Ishikawa (cell line): ENCODE data around the gene GRAMD1B.

Source experiments
- CEBPB ChIP-seq: IDR thresholded peaks from 2 replicates; pipeline ENCODE4 v1.6.1; 2012
- CREB1 ChIP-seq: IDR thresholded peaks from 2 replicates; pipeline ENCODE4 v1.6.1; 2012; ENCODE audit warnings: low read depth
- EGR1 ChIP-seq: IDR thresholded peaks from 2 replicates; pipeline ENCODE4 v1.6.1; 2012
- EP300 ChIP-seq: IDR thresholded peaks from 2 replicates; pipeline ENCODE4 v1.6.1; 2012; ENCODE audit warnings: borderline replicate concordance
- FOXM1 ChIP-seq: IDR thresholded peaks from 2 replicates; pipeline ENCODE4 v1.6.1; 2012; ENCODE audit warnings: low read depth, borderline replicate concordance
- NFIC ChIP-seq: IDR thresholded peaks from 2 replicates; pipeline ENCODE4 v1.6.1; 2012
- RAD21 ChIP-seq: IDR thresholded peaks from 2 replicates; pipeline ENCODE4 v1.6.1; 2012; ENCODE audit warnings: low read depth
- TAF1 ChIP-seq: IDR thresholded peaks from 2 replicates; pipeline ENCODE4 v1.6.1; 2012; ENCODE audit warnings: low read depth, mild to moderate bottlenecking
- TCF12 ChIP-seq: IDR thresholded peaks from 2 replicates; pipeline ENCODE4 v1.6.1; 2012; ENCODE audit warnings: low read depth
- TEAD4 ChIP-seq: IDR thresholded peaks from 2 replicates; pipeline ENCODE4 v1.6.1; 2012
- YY1 ChIP-seq: IDR thresholded peaks from 2 replicates; pipeline ENCODE4 v1.6.1; 2012; ENCODE audit warnings: low read depth
- ZBTB7A ChIP-seq: IDR thresholded peaks from 2 replicates; pipeline ENCODE4 v1.6.1; 2012; ENCODE audit warnings: low read depth
- TF ChIP-seq, protein P1 (sequence below): IDR thresholded peaks from 2 replicates; pipeline ENCODE4 v1.6.1; 2012
- TF ChIP-seq, protein P2 (sequence below): IDR thresholded peaks from 2 replicates; pipeline ENCODE4 v1.6.1; 2012
- TF ChIP-seq, protein P3 (sequence below): IDR thresholded peaks from 2 replicates; pipeline ENCODE4 v1.6.1; 2012; ENCODE audit warnings: low read depth, mild to moderate bottlenecking

The GRAMD1B gene

DNA sequence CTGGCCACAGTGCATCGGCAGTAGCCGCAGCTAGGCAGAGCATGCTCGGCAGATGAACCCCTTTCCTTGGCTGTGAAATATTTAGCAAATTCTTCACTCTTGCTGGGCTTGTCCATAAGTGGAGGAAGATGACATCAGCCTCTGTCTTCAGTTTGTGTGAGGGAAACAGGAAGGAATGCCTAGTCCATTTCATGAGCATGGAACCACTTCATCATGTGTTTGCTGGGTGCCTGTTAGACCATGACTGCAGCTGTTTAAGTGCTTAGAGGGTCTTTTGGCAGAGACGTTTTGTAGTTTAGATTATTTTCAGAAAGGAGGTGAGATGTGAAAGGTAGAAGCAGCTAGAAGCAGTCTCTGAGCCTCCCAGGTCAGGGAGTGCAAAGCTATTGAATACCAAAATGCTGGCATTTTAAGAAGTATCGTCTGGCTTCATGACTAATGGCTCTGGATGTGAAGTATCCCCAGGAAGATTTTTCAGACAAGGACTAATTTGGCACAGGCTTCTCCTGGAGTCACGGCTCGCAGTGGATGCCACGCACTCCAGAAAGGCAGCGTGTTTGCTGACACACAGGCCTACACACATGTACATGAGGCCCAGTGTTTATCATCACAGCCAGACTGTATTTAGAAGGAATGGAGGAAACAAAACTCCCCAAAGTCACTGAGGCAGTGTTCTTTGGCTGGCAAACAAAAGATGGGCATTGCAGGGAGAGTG, 43.1 kb upstream of the GRAMD1B start:
- TF ChIP-seq TCF12, result no peak
- no peak for TF ChIP-seq TAF1
- TF ChIP-seq ZBTB7A, result no peak
- TF ChIP-seq CREB1, result no peak
- TF ChIP-seq FOXM1, result no peak
- no peak for TF ChIP-seq TEAD4
- no peak for TF ChIP-seq NFIC
- no peak for TF ChIP-seq YY1
- TF ChIP-seq CEBPB, result no peak
- TF ChIP-seq, protein P1, sequence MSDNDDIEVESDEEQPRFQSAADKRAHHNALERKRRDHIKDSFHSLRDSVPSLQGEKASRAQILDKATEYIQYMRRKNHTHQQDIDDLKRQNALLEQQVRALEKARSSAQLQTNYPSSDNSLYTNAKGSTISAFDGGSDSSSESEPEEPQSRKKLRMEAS, result no peak
- TF ChIP-seq, protein P2, sequence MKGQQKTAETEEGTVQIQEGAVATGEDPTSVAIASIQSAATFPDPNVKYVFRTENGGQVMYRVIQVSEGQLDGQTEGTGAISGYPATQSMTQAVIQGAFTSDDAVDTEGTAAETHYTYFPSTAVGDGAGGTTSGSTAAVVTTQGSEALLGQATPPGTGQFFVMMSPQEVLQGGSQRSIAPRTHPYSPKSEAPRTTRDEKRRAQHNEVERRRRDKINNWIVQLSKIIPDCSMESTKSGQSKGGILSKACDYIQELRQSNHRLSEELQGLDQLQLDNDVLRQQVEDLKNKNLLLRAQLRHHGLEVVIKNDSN, result no peak
- TF ChIP-seq EP300, result no peak
- TF ChIP-seq, protein P3, sequence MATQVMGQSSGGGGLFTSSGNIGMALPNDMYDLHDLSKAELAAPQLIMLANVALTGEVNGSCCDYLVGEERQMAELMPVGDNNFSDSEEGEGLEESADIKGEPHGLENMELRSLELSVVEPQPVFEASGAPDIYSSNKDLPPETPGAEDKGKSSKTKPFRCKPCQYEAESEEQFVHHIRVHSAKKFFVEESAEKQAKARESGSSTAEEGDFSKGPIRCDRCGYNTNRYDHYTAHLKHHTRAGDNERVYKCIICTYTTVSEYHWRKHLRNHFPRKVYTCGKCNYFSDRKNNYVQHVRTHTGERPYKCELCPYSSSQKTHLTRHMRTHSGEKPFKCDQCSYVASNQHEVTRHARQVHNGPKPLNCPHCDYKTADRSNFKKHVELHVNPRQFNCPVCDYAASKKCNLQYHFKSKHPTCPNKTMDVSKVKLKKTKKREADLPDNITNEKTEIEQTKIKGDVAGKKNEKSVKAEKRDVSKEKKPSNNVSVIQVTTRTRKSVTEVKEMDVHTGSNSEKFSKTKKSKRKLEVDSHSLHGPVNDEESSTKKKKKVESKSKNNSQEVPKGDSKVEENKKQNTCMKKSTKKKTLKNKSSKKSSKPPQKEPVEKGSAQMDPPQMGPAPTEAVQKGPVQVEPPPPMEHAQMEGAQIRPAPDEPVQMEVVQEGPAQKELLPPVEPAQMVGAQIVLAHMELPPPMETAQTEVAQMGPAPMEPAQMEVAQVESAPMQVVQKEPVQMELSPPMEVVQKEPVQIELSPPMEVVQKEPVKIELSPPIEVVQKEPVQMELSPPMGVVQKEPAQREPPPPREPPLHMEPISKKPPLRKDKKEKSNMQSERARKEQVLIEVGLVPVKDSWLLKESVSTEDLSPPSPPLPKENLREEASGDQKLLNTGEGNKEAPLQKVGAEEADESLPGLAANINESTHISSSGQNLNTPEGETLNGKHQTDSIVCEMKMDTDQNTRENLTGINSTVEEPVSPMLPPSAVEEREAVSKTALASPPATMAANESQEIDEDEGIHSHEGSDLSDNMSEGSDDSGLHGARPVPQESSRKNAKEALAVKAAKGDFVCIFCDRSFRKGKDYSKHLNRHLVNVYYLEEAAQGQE, result no peak
- TF ChIP-seq EGR1, result no peak

DNA sequence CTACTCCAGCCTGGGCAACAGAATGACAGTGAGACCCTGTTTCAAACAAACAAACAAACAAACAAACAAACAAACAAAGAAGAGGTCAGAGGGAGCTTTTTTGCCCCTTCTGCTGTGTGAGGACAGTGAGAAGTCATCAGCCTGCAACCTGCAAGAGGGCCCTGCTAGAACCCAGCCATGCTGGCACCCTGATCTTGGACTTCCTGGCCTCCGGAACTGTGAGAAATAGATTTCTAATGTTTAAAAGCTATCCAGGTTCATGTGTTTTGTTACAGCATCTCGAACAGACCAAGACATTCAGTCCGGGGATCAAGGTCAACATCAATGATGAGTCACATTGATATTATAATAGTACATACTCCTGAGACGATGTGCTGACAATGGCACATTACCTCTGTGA, 41.4 kb upstream of the GRAMD1B start:
- TF ChIP-seq TCF12 (no peak), YY1 (no peak)
- TF ChIP-seq, protein P2, result no peak

DNA sequence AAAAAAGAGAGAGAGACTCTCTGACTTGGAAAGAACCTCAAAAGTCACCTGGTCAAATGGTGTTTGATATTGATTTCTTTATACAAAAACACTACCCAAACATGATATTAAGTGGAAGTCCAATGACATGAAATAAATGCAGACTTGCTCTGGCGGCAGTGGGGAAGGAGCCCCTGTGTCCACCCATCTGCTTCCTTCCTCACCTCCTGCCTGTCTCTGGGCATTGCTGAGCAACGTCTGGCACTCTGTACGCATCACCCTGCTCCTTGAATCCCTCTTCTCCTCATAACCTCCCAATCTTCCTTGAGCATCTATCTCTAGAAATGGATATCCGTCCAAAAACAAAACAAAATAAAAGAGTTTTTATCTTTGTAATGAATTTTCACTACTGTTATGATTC, 39.9 kb upstream of the GRAMD1B start:
- no peak for TF ChIP-seq YY1
- TF ChIP-seq TCF12, result no peak
- no peak for TF ChIP-seq CEBPB
- TF ChIP-seq, protein P3, result no peak
- TF ChIP-seq EGR1, result no peak
- TF ChIP-seq ZBTB7A, result no peak
- TF ChIP-seq TAF1, result no peak
- no peak for TF ChIP-seq TEAD4
- TF ChIP-seq CREB1, result no peak
- TF ChIP-seq RAD21, result no peak
- no peak for TF ChIP-seq FOXM1
- TF ChIP-seq EP300, result no peak
- TF ChIP-seq NFIC, result no peak
- TF ChIP-seq, protein P2, result no peak
- TF ChIP-seq, protein P1, result no peak

DNA sequence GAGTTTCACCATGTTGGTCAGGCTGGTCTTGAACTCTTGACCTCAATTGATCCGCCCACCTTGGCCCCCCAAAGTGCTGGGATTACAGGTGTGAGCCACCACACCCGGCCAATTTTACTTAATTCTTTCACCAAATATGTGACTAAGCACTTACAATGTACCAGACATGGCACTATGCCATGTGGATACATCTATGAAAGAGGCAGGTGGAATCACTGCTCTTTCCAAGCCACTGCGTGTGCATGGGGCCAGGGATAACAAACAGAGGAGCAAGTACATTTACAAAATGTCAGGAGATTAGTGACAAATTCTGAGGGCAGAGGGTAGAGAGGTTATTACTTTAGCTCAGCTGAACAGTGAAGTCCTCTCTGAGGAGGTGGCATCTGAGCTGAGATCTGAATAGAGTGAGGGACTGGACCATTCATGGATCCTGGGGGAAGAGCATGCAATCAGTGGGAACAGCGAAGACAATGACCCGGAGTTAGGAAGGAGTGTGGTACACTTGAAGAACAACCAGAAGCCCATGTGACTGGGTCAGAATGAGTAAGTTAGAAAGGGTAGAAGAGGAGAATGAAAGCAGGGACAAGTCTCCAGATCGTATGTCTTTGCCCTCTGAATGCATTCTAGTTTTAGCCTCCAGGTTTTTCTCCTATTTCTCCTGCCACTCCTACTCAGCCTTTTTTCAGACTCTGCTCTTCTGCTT, 38.3 kb upstream of the GRAMD1B start:
- TF ChIP-seq EP300, result no peak
- no peak for TF ChIP-seq CREB1
- no peak for TF ChIP-seq EGR1
- TF ChIP-seq, protein P3, result no peak
- TF ChIP-seq NFIC, result no peak
- no peak for TF ChIP-seq TEAD4
- no peak for TF ChIP-seq TAF1
- no peak for TF ChIP-seq RAD21
- TF ChIP-seq, protein P1, result no peak
- TF ChIP-seq FOXM1, result no peak
- no peak for TF ChIP-seq TCF12
- TF ChIP-seq CEBPB, result no peak
- TF ChIP-seq YY1, result no peak
- TF ChIP-seq, protein P2, result no peak
- no peak for TF ChIP-seq ZBTB7A
